ENCODE data around the gene PDIA5.

The PDIA5 gene

DNA sequence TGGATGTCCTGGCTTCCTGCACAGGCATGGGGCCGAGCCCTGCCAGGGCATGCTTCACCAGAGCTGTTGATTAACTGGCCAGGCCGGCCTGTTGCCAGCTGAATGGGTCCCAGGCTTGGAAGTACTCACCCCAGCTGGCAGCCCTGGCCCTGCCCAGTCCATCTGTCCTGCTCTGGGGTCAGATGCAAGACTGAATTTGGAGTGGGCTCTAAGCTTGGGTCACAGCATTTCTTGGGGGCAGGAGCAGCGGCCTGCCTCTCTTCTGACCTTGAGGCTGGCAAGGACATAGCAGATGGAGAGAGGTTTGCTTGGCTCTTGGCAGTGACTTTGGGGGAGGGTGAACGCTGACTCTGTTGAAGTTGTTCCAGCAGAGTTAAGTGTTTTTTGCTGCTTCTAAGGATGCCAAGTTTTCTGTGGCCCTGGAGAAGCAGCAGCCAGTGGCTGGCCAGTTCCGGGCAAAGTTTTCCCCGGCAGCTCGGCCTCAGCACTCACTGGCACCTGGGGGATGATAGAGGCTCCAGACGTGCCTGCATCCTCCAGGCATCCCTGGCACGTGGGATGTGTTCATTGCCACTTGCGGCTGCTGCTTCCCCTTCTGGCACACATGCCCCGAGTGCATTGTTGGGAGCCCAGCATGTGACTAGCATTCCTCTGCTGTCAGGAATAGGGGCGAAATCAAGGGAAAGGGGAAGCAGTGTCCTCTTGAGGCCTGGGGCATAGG is 22.9 kb downstream of the PDIA5 start:
- DNase-seq (ENCODE audit: low read depth): no peak
- H3K4me3 ChIP-seq (ENCODE audit: low read depth, low read length): no peak overlapping the region
- TF ChIP-seq, protein P1, sequence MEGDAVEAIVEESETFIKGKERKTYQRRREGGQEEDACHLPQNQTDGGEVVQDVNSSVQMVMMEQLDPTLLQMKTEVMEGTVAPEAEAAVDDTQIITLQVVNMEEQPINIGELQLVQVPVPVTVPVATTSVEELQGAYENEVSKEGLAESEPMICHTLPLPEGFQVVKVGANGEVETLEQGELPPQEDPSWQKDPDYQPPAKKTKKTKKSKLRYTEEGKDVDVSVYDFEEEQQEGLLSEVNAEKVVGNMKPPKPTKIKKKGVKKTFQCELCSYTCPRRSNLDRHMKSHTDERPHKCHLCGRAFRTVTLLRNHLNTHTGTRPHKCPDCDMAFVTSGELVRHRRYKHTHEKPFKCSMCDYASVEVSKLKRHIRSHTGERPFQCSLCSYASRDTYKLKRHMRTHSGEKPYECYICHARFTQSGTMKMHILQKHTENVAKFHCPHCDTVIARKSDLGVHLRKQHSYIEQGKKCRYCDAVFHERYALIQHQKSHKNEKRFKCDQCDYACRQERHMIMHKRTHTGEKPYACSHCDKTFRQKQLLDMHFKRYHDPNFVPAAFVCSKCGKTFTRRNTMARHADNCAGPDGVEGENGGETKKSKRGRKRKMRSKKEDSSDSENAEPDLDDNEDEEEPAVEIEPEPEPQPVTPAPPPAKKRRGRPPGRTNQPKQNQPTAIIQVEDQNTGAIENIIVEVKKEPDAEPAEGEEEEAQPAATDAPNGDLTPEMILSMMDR (IDR thresholded peaks at IDR 0.05; ENCODE audit: insufficient read depth, low read depth, low read length, missing control alignments): no peak

DNA sequence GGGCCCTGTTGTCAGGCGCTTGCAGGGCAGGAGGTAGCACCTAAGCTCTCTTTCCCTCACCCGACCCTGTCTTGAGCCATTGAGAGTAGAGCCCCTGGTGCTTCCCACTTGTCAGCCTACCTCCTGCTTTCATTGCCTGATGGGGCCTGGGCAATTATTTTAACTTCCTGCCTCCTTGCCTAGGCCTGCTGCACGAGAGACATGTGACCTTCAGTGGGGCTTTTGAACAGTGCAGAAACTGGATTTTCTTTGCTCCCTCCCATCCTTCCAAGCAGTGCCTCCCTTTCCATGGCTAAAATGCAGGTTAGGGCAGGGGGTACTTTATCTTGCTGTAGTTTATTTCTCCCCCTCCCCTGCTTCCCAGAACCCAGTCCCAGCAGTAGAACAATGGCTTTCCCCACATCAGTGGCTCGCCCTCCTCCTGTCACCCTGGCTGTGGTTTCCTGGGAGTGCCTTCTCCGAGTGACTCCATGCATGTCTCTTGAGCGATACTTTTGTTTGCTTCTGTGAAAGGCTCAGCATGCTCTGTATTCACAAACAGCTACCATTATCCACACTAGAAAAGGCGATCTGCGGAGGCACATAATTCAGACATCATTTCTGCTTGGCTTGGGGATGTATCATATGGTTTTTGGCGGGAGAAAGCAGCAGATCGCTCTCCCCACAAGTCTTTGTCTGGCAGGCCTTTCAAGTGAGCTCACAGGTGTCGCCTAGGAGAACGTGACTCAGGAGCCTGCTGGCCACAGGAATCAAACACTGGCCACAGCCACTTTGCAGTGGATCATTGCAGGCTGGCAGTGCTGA is 24.1 kb downstream of the PDIA5 start:
- H3K4me3 ChIP-seq (ENCODE audit: low read depth, low read length): no peak overlapping the region
- no peak for DNase-seq (ENCODE audit: low read depth)
- TF ChIP-seq, protein P1 (IDR thresholded peaks at IDR 0.05; ENCODE audit: insufficient read depth, low read depth, low read length, missing control alignments): no peak

DNA sequence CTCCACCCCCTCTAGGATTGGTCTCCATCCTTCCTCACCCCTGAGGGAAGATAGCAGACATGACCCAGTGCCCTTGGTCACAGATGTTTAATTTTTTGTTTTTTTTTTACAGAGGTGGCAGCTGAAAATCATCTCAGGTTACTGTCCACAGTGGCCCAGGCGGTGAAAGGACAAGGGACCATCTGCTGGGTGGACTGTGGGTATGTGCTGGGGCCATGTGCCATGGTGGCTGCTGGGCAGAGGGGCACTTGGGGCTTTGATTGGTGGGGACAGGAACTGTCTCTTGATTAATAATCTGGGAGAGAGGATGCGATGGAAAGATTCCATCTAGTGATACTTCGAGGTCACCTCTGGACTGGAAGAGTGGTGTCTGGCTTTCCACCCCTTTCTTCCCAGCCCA is 25.4 kb downstream of the PDIA5 start:
- no peak overlapping the region for H3K4me3 ChIP-seq (ENCODE audit: low read depth, low read length)
- no peak for DNase-seq (ENCODE audit: low read depth)
- TF ChIP-seq, protein P1 (IDR thresholded peaks at IDR 0.05; ENCODE audit: insufficient read depth, low read depth, low read length, missing control alignments): no peak

DNA sequence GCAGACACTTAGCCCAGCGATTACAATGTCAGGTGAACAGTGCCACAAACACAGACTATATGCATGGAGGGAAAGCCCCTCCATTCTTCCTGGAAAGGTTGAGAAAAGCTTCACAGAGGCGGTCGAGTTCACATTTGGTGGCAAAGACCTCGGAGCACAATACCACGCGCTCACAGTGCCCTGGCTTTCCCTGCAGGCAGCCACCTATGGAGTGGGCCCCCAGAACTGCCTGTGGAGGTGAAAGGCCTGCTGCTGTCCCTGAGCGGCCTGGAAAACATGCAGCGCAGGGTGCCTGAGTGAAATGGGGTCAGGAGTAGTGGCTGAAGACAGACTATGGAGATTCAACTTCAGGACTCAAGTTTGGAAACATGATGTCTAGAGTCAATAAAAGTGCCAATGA is 26.9 kb downstream of the PDIA5 start:
- no peak for DNase-seq (ENCODE audit: low read depth)
- H3K4me3 ChIP-seq (ENCODE audit: low read depth, low read length): no peak overlapping the region
- TF ChIP-seq, protein P1 (IDR thresholded peaks at IDR 0.05; ENCODE audit: insufficient read depth, low read depth, low read length, missing control alignments): no peak

DNA sequence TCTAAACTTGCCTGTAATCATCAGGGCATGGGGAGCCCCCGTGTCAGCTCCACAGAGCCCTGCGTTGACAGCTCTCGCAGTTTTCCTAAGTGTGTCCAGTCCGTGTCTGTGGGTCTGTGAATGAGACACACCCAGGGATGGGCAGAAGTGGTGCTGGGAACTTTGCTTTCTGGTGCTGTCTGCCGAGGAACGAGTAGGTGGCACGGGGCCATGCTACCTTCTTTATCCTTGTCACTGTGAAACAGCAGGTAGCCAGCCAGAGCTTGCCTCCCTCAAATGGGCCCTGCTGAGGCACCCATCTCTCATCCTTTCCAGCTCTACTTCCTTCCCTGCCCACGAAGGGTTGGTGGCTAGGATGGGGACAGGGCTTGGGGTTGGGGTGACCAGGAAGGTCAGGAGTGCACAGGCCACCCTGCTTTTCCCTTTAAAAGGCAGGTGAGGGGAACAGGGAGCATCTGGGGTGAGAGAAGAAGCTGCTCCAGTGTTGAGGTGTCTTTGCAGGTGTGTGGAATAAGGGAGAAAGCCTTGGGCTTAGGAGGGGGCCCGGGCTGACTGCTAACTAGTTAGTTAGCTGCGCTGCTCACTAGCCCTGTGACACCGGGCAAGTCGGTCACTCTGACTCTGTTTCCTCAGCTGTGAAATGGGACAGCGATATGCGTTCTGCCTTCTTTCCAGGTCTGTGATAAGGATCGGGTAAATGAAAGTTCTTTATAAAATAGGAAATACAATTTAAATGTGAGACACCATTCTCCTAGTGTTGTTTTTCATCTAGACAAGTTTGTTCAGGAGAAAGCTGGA is 27.9 kb downstream of the PDIA5 start:
- TF ChIP-seq, protein P1 (IDR thresholded peaks at IDR 0.05; ENCODE audit: insufficient read depth, low read depth, low read length, missing control alignments): no peak
- DNase-seq (ENCODE audit: low read depth): no peak
- H3K4me3 ChIP-seq (ENCODE audit: low read depth, low read length): no peak overlapping the region

DNA sequence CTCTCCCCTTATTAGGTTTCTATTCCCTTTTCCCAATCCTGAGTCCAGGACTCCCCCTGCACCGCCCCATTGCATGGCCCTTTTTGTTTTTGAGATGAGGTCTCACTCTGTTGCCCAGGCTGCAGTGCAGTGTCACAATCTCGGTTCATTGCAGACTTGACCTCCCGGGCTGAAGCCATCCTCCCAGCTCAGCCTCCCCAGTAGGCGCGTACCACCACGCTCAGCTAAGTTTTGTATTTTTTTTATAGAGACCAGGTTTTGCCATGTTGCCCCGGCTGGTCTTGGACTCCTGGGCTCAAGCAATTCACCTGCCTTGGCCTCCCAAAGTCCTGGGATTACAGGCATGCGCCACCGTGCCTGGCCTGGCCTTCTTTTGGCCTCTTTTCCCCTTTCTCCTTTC is 29.3 kb downstream of the PDIA5 start:
- no peak overlapping the region for H3K4me3 ChIP-seq (ENCODE audit: low read depth, low read length)
- TF ChIP-seq, protein P1 (IDR thresholded peaks at IDR 0.05; ENCODE audit: insufficient read depth, low read depth, low read length, missing control alignments): no peak
- DNase-seq (ENCODE audit: low read depth): no peak
